Inferior parietal cortex (tissue), 1 donor: Measurements from ENCODE around the gene TMEM109.
A peak's percentile ranks its signal among the peaks of the same experiment; 100 is the strongest.
"Not testable (repeated sequence)": the region's sequence is repeated elsewhere in the genome, so short reads cannot be mapped to it uniquely, and the experiment has no call there.

Experiments used
- DNase-seq: peaks from one replicate; pipeline ENCODE4 v3.0.0-alpha.2; 2016; ENCODE audit errors: extremely low spot score

TMEM109 gene

DNA sequence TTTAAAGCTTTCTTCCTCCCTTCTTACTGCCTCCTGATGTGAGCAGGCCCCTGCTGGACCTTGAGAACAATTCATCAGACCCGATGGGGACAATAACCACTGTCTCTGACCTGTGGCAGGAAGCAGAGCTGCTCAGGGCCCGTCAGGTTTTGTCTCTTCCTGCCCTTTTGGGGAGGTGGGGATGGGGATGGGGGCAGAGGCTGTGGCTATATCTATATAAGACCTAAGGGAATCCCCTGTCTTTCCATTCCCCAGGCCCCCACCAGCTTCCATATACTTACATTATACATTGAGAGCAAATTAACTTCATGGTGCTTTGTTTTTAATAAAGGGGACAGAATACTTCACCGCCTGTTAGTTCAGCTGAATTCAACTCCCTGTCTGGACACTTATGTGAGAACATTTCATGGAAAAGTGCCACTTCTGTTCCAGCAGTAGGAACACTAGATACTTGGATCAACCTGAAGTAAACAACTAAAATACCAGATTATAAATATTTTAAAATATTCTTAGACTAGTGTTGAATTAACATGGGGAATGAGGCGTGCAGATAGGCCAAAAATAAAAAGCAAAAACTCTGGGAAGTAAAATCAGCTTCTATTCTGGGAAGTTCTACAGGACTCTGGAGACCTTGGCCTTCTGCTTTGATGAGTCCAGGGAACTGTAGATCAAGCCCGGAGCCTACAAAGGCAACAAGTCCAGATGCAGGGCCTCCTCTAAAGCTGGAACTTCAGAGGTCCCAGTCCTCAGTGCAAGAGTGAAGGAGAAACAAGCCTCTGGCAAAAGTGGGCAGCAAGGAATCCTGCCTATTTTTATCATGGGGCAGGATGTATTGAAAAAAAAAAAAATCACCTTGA lies 35.5 kb upstream of the TMEM109 start:
- DNase-seq = no peak

DNA sequence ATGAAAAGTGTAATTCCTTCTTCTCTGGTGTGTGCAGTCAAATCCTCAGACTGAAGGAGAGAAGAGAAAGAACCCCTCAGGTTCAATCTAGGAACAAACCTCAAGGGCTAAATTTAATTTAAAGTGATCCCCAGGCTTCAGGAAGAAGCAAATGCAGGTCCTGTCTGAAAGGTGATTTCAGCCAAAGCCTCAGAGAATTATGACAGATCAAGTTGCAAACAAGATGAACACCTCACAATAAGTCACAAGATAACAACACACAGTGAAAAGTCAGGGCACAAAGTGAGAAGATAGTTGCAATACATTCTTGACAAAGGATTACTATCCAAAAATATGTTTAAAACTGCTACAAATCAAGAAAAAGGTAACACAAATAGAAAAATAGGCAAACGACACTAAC lies 34.9 kb upstream of the TMEM109 start:
- DNase-seq = no peak

DNA sequence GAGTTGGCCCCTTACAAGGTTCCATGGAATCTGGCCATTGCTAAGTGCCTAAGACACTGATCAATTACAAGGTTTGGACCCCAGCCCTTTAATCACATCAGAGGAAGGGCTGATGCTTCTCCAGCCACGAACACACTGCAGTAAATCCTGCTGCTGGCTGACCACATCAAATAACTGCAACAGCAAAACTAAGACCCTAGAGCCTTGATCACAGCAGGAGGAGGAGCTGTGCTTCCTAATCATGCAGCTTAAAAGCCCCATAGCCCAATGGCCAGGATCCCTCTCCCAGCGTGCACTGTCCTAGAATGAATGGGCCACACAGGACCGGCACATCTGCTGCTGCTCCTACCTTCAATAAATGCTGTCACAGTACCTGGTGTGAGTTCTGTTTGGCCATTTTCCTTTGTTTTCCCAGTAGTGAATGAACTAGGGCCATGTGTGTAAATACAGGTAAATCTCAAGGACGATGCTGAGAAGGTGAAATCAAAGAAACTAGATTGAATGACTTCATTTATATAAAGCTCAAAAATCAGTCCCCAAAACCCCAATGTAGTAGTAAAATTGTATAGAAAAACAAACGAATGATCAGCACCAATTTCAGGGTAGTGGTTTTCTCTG lies 33.9 kb upstream of the TMEM109 start:
- no peak for DNase-seq

DNA sequence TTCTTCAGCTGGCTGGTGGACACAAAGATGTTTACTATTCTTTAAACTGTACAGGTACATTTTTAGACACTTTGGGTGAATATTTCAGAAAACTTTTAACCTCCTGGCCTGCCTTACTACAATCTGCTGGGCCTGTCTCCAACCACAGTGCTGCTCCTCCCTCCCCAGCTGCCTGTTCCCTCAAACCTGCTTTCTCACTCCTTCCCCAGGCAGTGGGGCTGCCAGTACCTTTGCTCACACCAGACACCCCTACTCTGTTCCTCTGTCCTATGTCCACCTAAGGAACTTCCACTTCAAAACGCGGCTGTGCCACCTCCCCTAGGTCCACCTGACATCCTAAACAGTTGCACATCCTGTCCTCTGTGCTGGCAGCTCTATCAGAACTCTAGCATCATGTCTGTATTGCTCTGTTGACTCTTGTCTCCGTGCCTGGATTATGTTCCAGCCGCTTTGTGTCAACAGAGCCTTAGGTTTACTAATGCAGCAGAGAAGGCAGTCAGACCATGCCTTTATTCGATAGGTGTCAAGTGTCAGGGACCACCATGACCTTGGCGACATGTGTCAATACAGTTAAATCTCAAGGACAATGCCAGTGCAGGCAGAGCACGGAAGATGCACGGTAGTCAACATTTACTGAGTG lies 33.2 kb upstream of the TMEM109 start:
- no peak for DNase-seq

DNA sequence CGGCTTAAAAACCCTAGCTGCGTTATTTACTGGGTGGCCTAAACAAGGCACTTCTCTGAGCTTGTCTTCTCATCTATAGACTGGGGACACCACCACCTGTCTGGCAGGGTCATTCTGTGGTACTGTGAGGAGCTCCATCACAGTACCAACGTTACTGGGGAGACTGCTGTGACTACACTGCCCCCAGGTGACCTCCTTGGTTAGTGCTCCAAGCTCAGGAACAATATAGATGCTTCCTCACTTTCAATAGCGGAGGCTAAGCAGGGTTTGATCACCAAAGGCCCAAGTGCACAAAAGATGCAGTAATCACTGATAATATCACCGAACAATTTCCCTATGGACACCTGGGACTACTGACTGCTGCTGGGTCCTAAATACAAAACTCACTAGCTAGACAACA lies 26.4 kb upstream of the TMEM109 start:
- DNase-seq = no peak

DNA sequence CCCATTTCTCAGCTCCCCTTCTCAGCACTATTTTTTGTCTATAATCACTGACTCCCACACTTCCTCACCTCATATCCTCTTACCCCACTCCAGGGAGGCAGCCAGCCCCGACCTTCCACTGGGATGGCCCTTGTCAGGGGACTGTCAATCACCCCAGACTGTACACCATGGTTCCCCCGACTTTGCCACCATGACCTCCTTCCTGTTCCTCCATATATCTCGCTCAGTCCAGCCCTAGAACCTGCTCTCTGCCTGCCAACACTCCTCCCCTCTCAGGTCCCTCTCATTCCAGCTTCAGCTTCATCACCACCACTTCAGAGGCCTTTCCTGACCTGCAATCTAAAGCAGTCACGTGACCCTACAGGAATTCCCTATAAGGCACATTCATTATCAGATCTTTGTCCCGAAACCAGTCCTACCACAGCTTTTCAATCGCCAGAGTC lies 24.1 kb upstream of the TMEM109 start:
- DNase-seq = no peak

DNA sequence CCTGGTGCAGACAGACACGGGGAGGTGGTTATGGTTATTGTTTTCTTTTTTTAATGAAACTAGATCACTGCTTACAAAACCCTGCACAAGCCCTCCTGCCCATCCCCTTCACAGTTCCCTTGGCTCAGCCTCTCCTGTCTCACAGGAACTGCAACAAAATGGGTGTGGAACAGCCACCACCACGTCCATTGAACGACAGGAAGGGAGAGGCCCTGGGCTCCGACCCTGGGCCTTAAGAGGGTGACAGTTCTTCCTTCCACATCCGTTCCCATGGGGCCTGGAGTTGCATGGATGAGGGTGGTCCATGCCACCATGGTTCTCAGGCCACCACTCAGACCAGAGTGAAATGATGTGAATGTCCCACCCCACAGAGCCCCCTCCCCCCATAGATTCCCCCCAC lies 23.3 kb upstream of the TMEM109 start:
- DNase-seq = no peak

DNA sequence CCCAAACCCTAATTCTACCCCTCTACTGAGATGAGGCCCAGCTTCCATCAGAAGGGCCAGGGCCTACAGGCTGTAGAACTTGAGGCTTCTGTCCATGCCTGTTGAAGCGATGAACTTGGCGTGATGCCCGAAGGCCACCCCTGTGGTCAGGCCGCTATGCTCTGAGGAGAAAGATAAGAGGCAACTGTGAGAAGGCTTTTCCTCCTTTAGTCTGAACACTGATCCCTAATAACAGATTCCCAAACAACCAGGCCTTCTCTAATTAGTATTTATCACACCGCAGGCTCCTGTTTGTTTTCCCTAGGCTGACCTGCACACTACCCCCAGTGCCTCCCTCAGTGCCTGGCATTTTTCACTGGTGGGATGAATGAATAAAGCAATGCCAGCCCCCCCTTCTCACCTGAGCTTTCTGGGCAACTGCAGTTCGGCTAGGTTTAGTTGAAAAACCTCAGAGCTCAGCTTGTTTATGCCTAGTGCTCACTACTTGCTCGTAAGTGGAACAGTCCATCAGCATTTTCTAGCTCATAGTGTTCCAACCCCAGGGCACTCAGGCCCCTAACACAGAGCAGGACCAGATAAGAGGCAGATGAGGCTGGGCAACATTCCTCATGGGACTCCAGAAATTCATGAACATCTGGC lies 22.7 kb upstream of the TMEM109 start:
- no peak for DNase-seq

DNA sequence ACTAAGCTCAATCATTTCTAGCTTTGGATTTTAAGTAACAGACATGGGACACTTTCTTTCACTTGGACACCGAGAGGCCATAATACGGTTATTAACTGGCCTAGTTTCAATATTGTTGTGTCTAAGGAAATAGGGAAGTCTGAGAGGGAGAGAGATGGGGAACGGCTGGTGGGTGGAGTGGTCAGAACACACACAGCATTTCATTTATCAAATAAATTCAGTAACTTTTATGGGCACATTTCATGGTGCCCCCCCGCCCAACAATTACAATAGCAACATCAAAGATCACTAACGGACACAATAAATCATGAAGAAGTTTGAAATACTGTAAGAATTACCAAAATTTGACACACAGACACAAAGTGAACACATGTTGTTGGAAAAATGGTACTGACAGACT lies 18.3 kb upstream of the TMEM109 start:
- DNase-seq = no peak

DNA sequence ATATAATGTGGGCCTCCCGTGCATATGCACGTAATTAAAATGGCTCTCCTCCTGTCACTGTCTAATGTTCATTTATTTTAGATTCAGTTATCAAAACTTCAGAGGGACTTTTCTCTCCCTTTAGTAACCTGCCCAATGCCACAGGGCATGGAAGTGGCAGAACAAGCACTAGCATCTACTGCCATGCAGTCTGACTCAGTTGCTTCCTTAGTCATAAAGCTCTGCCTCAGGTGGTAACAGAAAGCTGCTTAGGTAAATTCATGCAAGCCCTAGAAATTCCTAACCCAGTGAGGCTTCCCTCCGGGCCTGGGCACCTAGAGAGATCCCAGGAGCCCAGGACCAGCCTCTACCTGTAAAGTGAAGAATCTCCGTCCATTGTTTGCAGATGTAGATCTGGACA lies 16.5 kb upstream of the TMEM109 start:
- DNase-seq = no peak

DNA sequence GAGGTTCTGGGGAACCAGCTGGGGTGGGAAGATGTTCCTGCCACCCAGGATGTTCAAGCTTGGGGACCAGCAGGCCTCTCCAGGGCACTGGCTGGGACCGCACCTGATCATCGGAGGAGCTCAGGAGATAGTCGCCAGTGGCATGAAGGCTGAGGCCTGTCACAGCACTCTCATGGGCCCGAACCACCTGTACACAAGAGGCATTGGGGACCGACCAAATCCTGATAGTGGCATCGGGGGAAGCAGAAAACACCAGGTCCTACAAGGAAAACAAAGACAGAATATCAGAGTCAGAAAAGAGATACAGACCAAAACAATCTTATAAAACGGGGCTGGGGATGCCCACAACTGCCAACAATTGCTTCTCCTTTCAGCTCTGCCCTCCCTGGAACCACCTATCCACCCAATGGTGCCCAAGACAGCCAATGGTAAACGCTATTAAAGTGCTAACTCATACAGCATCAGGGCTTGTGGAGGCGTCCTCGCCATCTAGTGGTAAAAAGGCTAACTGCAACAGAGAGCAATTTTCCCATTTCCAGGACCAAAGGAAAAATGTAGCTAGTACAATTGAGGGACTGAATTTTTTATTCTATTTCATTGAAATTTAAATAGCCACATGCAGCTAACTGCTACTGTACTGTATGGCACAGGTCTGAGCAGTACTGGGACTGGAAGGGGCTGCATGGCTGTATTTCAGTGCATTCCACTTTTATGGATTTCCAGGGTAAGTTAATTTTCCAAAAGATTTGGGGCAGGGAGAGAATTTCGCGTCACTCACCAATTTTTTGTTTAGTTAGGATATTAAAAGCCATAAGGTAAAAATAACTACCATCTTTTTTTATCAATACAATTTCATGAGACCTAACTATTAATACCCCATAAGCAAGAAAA lies 14.7 kb upstream of the TMEM109 start:
- peak; percentile 79 for DNase-seq

DNA sequence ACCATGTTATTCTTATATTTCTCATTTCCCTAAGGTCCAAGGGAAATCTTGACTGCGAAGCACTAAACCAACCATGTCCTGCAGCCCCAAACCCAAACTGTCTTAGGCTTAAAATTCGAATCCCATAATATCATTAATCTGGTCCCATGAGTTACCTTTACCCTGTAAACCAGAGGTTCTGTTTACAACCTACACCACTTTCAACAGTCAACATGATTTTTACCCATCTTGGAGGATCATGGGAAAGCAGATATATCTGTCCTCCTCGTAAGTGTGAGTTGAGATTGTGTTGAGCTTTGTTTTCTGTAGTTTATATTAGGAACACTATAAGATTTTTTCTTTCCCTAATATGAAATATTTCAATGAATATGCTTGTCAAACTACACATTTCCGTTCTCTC lies 14.0 kb upstream of the TMEM109 start:
- no peak for DNase-seq

DNA sequence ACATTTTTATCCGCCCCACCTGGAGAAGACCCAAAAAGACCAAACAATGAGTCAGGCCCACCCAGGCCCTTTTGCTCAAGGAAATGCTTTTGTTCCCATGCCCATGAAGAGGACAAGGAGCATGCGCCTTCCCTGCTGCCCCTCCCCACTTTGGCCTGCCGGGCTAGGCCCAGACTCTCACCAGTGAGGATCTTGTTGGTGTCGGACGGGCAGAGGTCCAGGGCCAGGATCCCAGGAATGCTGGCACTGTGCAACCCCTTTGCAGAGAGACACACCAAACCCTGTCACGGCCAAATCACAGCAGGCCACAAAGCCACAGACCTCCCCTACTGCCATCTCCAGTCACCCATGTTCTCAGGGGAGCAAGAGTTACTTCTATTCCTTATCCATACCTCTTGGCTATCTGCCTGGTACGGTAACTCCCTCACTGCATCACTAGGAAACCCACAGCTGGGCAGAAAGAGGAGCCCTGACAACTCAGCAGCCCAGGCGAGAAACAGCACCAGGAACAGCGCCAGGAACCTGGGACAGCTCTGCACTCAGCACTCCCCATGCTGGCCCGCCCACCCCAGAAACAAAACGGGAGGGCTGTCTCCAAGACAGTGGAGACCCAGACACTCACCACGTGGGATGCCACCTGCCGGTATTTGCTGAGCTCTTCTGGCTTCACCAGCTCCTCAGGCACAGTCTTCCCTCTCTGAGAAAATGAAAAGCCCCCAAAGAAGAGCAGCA lies 13.1 kb upstream of the TMEM109 start:
- DNase-seq = no peak

DNA sequence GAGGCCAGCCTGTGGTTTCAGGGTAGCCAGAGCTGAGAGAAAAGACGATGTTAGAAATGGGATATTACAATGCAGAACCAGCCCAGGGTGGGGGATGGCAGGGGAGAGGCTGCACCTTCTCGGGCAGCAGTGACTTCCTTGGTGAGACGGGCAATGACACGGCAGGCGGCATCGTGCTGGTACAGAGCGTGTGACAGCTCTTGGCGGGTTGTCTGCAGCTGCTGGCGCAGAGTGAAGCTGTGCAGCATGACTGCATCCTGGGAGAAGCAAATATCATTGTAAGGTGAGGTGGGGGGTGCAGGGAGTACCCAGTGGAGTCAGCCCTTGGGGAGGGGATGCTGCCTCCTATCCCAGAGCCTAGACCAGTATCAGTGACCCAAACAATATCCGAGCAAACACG lies 11.3 kb upstream of the TMEM109 start:
- DNase-seq = no peak

DNA sequence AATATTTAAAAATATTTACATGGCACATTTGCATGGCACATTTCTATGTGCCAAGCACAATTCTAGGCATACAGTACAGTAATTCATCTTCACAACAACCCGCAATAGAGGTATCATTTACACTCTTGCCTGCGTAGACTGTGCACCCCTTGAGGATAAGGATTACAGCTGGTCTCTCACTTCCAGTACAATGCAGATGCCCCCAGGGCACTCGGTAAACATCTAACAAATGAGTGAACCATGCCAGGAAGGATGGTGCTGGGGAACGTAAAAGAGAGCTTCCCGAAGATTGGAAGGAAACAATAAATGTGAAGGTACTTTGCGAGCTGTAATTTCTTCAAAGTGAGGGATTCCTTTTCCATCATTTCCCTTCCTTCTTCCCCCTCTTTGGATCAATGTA lies 8.9 kb upstream of the TMEM109 start:
- DNase-seq = no peak

DNA sequence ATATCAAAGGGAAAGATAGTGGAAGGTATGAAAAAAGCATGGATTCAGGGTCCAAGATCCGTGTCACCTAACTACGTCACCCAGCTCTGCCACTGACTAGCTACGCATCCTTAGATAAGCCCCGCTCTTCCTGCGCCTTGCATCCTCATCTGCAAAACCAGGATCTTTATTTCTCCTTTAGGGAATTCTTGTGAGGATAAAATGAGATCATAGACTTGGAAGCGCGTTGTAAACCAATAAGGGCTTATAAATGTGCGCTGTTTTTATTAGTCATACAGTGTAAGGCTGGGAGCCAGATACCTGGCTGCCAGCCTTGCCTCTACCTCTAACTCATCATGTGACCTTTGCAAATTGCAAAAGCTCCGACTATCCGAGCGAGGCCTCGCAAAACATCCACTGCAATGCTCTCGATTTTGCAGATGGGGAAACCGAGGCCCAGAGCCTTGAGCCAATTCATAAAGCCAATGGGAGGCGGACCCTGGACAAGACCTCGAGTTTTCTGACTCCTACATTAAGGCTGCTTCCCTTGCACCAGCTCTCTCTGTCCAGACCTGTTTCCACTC lies 8.3 kb upstream of the TMEM109 start:
- DNase-seq = peak; percentile 49

DNA sequence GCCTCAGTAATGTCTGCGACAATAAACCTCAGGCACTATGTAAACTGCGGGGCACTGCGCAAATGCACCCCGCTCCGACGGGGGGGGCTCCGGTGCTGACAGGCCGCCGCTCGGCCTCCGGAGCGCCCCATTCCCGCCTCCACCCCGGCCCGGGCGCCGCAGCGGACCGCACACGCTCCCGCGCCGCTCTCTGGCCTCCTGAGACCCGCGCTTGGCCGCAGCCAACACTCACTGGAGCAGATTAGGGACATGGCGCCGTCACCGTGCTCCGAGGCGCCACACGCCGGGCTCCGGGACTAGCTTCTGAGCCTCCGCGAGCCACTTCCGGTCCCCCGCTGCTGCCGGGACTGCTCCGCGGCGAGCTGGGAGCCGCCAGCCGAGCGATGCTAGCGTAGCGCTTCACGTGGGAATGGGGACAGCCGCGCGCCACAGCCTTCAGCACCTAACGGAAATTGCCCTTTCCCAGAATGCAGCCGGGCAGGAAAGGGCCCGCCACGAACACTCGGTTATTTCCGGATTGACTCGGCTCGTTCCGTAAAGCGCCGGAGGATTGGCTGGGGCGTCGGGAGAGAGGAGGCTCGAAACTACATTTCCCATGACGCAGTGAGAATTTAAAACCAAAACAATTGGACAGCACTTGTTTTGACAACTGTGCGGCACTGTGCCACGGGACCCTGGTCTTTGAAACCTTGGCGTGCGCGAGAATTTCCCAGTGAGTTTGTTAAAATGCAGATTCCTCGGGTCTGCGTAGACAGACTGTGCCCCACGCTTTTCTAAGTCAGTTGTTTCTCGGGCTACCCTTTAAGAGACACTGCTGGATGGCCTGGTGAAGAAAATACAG lies 7.6 kb upstream of the TMEM109 start, which contains the start of gene PRPF19:
PRPF19 (minus strand) TSS at position 454 of the 841 bp plus-strand sequence; CDS start at position 251, 203 bp downstream.
- peak; percentile 99 for DNase-seq

DNA sequence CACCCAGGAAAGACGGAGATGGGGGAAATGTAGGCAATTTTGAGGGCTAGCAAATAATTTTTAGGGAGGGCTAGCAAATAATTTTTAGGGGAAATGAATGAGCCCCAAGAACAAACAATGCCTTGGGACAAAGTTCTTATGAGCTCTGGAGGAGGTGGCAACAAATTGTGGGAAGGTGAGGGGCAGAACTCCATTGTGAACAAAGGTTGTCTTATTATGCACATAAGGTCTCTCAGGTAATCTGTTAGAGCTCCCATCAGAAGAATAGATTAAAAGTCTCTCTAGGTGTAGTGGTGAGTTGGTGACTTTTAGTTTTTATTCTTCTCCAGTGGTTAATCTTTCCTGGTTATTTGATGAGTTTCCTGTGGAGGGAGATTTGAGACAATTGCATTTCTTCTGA lies 5.2 kb upstream of the TMEM109 start:
- DNase-seq = no peak

DNA sequence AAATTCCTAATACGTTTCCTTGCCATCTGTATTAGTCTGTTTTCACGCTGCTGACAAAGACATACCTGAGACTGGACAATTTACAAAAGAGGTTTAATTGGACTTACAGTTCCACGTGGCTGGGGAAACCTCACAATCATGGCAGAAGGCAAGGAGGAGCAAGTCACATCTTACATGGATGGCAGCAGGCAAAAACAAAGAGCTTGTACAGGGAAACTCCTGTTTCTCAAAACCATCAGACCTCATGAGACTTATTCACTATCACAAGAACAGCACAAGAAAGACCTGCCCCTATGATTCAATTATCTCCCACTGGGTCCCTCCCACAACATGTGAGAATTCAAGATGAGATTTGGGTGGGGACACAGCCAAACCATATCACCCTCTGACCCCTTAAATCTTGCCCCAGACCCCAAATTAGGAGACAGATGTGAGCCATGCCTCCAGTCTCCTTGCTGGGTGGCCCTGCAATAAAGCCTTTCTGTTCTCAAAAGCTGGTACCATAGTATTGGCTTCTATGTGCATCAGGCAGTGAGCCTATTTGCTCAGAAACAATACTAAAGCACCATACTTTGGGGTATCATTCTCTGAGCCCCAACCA lies 4.2 kb upstream of the TMEM109 start:
- DNase-seq = not testable (repeated sequence)
